HL-60 (cell line): ENCODE data around the gene PPP1R3D.

ENCODE experiments used
- CTCF ChIP-seq: IDR thresholded peaks from one replicate; pipeline ENCODE4 v1.5.1; 2011; ENCODE audit warnings: low read length, control low read depth, inconsistent platforms; ENCODE audit not compliant: insufficient read depth
- POLR2AphosphoS5 ChIP-seq: IDR thresholded peaks from 2 replicates; pipeline ENCODE4 v1.6.1; 2012; ENCODE audit warnings: low read depth

- TF ChIP-seq POLR2AphosphoS5 (peak; percentile 75), CTCF (no peak)
These were observed at the start of gene PPP1R3D, which contains the start of gene FAM217B for GRCh38 chr20:59940129-59940955.
